ENCODE results near the gene OR2C3. TPM values are rescaled to one million over a fixed set of nuclear protein-coding genes. Genes with fewer than 3 reads are reported as not detected.

OR2C3 gene
- total RNA-seq, 4 donors from 2014 or later: not detected

- H3K4me3 ChIP-seq: no peak overlapping the region
- intact Hi-C loops (cut with DNase I): no loop called here
- DNase-seq (ENCODE audit: extremely low spot score): no peak
- H3K36me3 ChIP-seq: no peaks in the 10 kb centered on the region
- no peak overlapping the region for H3K27ac ChIP-seq (replicated peaks in 1 of 4)
- H3K4me1 ChIP-seq: no peaks in the 10 kb centered on the region
- TF ChIP-seq POLR2A (IDR thresholded peaks at IDR 0.05; ENCODE audit: low read depth) (no peak), EP300 (IDR thresholded peaks at IDR 0.05) (no peak), CTCF (IDR thresholded peaks at IDR 0.05) (no peak), POLR2AphosphoS5 (IDR thresholded peaks at IDR 0.05) (no peak)
- no peaks in the 10 kb centered on the region for H3K9me3 ChIP-seq
- 56% methylated on average over 9 of the region's 9 CpGs for WGBS
- no peaks in the 10 kb centered on the region for H3K27me3 ChIP-seq
Observed at GRCh38 chr1:247562198-247562597, 26.0 kb upstream of the OR2C3 start.

- H3K36me3 ChIP-seq: no peaks in the 10 kb centered on the region
- no peaks in the 10 kb centered on the region for H3K9me3 ChIP-seq
- DNase-seq (ENCODE audit: extremely low spot score): no peak
- H3K27me3 ChIP-seq: no peaks in the 10 kb centered on the region
- no peak overlapping the region for H3K4me3 ChIP-seq
- intact Hi-C loops (cut with DNase I): no loop called here
- H3K4me1 ChIP-seq: no peaks in the 10 kb centered on the region
- TF ChIP-seq POLR2AphosphoS5 (IDR thresholded peaks at IDR 0.05): no peak
- no peak for TF ChIP-seq CTCF (IDR thresholded peaks at IDR 0.05)
- TF ChIP-seq EP300 (IDR thresholded peaks at IDR 0.05): no peak
- no peak for TF ChIP-seq POLR2A (IDR thresholded peaks at IDR 0.05; ENCODE audit: low read depth)
- WGBS: 71% methylated on average over 10 of the region's 10 CpGs
- no peak overlapping the region for H3K27ac ChIP-seq (replicated peaks in 1 of 4)
Observed at GRCh38 chr1:247561711-247562110, 25.5 kb upstream of the OR2C3 start.

- 87% methylated on average over 2 of the region's 2 CpGs for WGBS
- TF ChIP-seq POLR2A (IDR thresholded peaks at IDR 0.05; ENCODE audit: low read depth) (no peak), EP300 (IDR thresholded peaks at IDR 0.05) (no peak), CTCF (IDR thresholded peaks at IDR 0.05) (no peak), POLR2AphosphoS5 (IDR thresholded peaks at IDR 0.05) (no peak)
- DNase-seq (ENCODE audit: extremely low spot score): no peak
Observed at GRCh38 chr1:247557926-247558674, 21.9 kb upstream of the OR2C3 start.

GRCh38 chr1:247552231-247552630 is 16.0 kb upstream of the OR2C3 start:
- Histone ChIP-seq H3K27ac (replicated peaks in 1 of 4) (no peak overlapping the region), H3K4me1 (no peaks in the 10 kb centered on the region), H3K4me3 (no peak overlapping the region), H3K27me3 (no peaks in the 10 kb centered on the region), H3K36me3 (no peaks in the 10 kb centered on the region), H3K9me3 (no peaks in the 10 kb centered on the region)
- no peak for TF ChIP-seq EP300 (IDR thresholded peaks at IDR 0.05)
- no peak for TF ChIP-seq POLR2A (IDR thresholded peaks at IDR 0.05; ENCODE audit: low read depth)
- no peak for TF ChIP-seq POLR2AphosphoS5 (IDR thresholded peaks at IDR 0.05)
- no peak for TF ChIP-seq CTCF (IDR thresholded peaks at IDR 0.05)
- WGBS: 62% methylated on average over 2 of the region's 2 CpGs
- no peak for DNase-seq (ENCODE audit: extremely low spot score)
- intact Hi-C loops (cut with DNase I): no loop called here

More at GRCh38 chr1:247557926-247558674, 21.9 kb upstream of the OR2C3 start:
- Histone ChIP-seq H3K4me3 (no peak overlapping the region), H3K27ac (replicated peaks in 1 of 4) (no peak overlapping the region), H3K36me3 (no peaks in the 10 kb centered on the region), H3K9me3 (no peaks in the 10 kb centered on the region), H3K27me3 (no peaks in the 10 kb centered on the region), H3K4me1 (no peaks in the 10 kb centered on the region)
- intact Hi-C loops (cut with DNase I): no loop called here

- 72% methylated on average over 1 of the region's 1 CpG for WGBS
- no peak overlapping the region for H3K4me3 ChIP-seq
- intact Hi-C loops (cut with DNase I): no loop called here
- DNase-seq (ENCODE audit: extremely low spot score): no peak
- no peak overlapping the region for H3K27ac ChIP-seq (replicated peaks in 1 of 4)
- H3K4me1 ChIP-seq: no peaks in the 10 kb centered on the region
- H3K36me3 ChIP-seq: no peaks in the 10 kb centered on the region
- no peak for TF ChIP-seq CTCF (IDR thresholded peaks at IDR 0.05)
- TF ChIP-seq POLR2AphosphoS5 (IDR thresholded peaks at IDR 0.05): no peak
- TF ChIP-seq EP300 (IDR thresholded peaks at IDR 0.05): no peak
- TF ChIP-seq POLR2A (IDR thresholded peaks at IDR 0.05; ENCODE audit: low read depth): no peak
- H3K27me3 ChIP-seq: no peaks in the 10 kb centered on the region
- H3K9me3 ChIP-seq: no peaks in the 10 kb centered on the region
Observed at GRCh38 chr1:247551721-247552120, 15.5 kb upstream of the OR2C3 start.

Measured in esophagus muscularis mucosa (tissue), 4 donors.